HG03439 (cell line): ENCODE results near the gene ANKRD60.

Experiments used
- ATAC-seq: cut with Tn5 transposase; IDR thresholded peaks from one replicate; pipeline ENCODE4 v1.9.1; 2021; ENCODE audit warnings: mild to moderate bottlenecking, moderate library complexity; ENCODE audit not compliant: unreplicated experiment

ANKRD60 gene

DNA sequence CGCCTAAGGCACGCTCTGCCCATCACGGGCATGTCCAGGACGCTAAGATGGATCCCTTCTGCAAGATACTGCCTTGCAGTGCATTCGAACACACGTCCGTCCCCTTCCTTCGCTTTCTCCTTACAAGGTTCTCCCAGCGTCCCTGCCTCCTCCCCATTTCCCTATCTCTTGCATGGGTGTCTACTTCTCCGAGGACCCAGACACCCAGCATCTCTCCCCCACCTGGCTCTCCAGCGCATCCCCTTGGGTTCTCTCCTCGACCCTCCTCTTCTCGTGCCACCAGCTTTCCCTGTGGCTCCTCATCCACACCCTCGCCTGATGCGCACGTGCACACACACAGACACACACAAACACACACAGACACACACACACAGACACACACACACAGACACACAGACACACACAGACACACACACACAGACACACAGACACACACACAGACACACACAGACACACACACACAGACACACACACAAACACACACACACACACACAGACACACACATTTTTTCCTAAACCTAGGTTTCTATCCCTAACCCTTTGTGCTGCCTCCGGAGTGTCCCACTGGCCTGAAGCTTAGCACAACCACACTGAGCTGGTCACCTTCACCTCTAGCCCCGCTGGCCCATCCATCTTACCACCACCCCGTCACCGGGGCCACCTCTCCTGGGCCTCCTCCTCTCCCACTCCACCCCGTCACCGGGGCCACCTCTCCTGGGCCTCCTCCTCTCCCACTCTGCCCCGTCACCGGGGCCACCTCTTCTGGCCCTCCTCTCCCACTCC lies 31.9 kb downstream of the ANKRD60 start:
- no peak for ATAC-seq

DNA sequence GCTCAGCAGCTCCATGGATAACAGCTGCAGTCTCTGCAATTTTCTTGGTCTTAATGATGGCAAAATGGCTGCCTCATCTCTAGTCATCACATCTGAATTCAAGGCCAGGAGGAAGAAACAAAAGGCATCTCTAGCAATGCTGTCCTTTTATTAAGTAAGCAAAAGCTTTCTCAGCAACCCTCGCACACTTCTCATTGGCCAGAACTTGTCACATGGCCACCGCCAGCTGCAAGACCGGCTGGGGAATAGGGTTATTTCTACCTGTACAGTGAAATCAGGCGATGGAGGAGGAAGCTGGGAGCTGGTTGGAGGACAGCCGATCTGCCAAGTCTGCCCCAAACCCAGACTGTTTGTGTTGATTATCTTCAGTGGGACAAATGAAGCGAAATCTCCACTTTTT lies 33.4 kb downstream of the ANKRD60 start:
- ATAC-seq = no peak

DNA sequence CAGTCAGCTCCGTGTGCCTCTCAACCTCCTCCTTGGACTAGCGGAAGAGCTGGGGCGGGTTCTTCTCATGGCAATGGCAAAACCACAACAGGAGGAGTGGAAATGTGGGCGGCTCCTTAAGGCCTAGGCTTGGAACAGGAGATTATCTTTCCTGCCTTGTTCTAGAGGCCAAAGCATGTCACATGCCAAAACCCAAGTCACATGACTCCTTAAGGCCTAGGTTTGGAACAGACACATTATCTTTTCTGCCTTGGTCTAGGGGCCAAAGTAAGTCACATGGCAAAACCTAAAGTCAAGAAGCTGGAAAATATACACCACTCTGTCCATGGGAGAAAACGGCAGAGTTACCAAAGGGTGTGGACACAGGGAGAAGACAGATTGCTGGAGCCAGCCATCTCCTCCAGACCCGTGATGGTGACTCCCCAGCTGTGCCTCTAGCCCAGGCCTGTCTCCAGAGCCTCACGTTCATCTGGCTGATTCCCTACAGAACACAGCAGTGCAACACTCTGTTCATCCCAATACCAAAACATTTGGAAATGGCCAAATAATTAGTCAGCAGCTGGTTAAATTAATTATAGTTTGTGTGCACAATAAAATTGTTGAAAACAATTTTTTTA lies 34.2 kb downstream of the ANKRD60 start:
- no peak for ATAC-seq

DNA sequence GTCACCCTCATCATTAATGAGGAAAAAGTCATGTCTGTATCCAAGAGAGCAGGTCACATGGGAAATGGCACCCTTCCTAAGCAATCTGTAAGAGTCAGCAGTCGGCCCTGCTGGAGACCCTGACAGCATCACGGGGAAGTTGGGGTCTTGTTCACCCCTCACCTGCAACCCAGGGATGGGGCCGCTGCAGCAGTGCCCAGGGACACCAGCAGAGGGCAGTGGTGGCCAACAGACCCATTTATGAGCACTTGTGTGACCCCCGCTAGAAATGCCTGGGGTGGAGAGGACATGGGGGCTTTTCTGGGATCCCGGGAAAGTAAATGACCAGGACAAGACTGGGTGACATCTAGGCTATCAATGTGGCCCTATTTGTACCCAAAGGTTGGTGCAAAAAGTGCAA lies 35.9 kb downstream of the ANKRD60 start:
- ATAC-seq = no peak

DNA sequence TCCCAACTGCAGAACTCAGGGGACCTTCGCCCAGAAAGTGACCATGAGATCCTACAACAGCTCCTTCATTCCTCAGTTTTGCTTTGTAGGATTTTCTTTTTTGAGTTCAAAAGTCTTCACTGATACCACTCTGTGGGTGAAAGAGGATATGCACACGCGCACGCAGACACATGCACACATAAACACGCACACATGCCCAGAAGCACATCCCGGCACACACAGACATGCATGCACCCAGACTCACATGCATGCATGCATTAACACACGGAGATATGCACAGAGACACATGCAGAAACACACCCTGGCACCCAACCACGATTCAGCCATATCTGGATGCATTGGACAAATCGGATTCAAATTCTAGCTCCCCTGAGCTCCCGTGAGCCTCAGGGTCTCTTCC lies 36.4 kb downstream of the ANKRD60 start:
- ATAC-seq = no peak

DNA sequence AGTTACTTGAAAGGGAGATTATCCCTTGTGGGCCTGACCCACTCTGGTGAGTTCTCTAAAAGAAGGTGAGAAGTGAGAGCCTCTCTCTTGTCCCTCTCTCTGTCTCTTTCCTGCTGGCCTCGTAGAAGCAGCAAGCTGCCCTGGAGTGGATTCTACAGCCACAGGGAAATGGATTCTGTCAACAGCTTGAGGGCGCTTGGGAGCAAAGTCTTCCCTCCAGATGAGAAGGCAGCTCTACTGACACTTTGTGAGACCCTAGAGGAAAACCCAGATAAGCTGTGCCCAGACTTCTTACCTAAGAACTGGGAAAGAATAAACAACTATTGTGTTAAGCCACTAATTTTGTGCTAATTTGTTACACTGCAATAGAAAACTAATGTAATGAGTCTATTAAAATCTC lies 39.9 kb downstream of the ANKRD60 start:
- no peak for ATAC-seq

DNA sequence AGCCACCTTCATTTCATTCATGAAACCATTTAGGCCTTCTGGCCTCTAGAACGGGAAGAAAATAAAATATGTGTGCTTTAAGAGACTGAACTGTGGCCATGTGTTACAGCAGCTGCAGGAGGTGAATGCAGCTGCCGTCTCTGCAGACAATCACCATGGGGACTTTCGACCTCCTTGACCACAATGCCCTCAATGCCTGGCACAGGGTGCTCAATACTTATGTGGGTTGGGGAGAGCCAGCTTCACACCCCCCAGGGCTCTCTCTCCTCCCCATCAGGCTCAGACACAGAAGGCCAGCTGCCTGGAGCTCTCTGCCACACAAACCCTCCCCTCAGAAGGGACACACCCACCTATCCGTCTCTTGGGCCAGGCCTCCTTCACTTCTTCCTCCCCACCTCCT lies 43.5 kb downstream of the ANKRD60 start:
- no peak for ATAC-seq

DNA sequence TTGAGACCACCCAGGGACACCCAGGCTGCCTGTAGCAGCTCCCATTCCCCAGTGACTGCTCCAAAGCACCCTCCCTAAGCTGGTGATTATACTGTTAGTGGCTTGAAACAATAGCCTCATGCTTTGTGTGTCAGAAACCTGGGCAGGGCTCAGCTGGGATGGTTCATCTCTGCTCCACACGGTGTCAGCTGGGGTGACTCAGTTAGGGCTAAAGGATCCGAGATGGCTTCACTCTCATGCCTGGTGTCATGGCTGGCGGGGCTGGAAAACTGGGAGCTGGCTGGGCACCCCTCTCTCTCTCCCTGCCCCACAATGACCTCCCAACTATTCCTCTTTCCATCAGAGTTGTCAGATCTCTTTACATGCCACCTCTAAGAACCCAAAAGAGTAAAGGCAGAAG lies 44.4 kb downstream of the ANKRD60 start:
- no peak for ATAC-seq

DNA sequence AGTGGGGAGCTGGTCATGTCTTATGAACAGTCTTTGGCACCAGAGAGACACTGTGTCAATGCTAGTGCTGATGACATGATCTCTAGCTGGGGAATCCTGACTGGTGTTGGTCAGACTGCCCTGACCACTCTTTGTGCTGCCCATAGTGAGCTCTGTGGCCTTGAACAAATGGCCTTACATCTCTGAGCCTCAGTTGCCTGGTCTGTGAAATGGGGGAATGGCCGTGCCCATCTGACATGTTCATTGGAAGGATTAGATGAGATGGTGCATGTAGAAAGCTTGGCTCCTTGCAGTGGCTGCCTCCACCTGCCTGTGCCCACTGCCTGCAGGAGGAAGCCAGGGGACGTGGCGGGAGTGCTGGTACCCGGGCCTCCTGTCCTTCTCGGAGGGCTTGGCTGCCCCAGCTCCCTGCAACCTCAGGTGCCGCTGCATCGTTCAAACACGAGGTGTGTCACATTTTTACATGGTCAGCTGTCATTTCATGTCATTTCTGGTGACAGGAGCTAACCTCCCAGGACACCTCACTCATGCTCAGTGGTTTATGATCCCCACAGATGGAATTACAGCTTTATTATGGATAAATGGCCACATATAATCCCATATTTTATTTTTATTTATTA lies 45.8 kb downstream of the ANKRD60 start:
- no peak for ATAC-seq

DNA sequence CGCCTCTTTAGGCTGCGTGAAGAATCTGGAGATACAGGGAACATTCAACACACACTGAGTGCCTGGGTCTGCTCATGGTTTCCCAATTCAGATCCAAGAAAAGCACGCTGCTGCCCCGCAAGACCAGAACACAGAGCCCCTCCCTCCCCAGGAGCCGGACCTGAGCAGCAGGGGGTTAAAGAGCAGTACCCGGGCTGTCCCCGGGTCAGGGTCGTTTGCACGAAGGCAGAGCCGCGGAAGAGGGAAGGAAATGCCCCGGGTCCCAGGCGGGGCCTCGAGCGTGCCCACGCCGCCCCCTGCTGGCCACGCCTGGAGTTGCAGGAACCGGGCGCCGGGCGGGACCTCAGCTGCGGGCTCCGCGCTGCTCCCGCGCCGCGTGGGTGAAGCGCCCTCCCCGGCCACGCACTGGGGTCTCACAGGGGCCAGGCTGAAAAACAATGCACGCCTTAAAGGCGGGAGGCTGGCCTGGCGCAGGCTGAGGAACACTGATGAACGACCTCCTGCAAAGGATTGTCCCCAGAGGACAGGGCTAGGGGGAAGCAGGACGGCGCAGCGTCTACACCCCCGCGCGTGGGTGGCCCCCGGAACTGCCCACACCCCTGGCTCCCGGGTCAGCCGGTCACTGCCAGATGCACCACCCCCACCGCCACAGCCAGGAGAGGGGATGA lies 48.9 kb downstream of the ANKRD60 start:
- peak; percentile 59 for ATAC-seq

DNA sequence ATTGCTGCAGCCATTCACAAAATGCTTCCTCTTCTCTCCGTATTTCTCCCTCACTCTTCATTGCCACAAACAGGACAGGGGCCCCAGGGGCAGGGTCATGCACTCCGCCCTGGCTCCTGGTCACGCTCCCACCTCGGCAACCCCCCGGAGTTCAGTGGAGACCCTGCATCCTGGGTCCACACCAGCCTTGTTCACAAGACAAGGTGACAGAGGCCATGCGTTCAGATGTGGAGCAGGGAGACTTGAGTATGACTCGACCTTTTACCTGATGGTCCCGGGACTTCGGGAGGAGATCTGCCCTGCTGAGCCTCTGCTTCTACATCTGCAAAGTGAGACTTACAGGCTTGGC lies 49.4 kb downstream of the ANKRD60 start:
- no peak for ATAC-seq

DNA sequence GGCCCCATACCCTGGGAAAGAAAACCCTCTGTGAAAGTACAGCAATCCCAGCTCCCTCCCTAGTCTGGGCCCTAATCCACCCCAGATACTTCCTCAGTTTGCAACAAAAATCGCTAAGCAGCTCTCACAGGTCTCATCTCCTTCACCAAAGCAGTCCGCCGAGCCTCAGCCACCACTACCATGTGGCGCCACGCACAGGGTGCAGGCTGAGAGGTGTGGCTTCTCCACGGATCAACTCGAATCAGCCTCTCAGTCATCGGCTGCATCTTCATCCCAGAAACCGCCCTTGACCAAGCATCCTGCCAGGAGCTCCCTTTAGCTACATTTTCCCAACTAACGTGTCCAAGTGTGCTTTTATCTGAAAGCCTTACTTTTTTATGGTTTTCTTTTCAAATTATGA lies 50.7 kb downstream of the ANKRD60 start:
- no peak for ATAC-seq

DNA sequence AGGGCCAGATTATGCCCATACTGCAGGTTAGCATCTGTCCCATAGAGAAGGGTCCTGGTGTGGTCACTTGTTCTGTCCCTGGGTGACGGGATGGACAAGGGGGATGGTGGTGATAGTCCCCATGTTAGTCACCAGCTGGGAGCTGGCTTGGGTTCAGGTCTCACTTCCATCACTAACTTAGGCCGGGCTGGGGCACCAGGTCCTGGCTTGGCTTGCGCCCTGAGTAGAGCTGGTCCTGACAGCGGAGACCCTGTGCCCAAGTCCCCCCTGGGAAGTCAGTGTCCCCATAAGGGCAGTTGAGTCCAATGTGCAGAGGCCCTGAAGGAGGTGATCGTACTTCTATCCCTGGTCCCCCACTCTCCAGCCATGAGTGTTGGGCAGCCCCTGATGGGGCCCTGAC lies 52.6 kb downstream of the ANKRD60 start:
- ATAC-seq = no peak

DNA sequence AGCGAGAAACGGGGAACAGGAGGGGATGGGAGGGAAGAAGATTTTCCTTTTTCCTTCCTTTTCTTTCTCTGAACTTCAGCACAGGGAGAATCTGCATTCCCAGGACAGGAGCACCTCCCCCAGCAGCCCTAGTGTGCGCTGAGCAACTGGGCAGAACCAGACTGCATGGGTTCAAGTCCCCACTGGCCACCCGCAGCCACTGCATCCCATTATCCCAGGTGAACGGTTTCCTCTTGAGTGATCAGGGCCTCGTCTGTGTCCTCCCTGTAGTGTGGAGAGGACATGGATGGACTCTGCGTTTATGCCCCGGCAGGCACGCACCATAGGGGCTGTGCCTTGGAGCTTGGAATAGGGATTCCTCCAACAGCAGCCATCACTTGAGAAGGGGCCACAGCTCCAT lies 53.0 kb downstream of the ANKRD60 start:
- no peak for ATAC-seq

DNA sequence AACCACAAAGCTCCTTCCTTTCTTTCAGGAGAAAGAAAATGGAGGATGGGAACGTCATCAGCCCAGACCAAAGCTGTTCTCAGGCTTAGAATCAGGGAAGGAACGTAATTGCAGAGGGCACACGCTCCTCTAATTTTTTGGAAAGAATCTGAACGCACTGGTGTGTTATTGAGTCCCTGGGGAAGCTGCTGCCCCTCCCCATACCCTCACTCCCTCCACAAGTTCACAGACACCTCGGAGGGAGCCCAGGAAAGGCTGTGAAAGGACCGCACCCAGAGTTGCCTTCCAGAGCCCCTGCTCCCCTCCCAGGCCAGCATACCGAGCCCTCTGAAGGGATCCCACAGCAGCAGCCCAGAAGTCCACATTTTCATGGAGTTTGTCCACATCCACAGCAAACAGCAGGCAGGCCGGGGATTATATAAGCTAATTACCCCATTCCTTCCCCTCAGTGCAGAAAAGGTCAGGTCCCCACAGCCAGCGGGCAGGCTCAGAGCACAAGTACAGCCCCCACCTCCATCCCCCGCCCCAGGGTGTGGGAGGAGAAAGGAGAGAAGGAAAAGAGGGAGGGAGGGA lies 53.7 kb downstream of the ANKRD60 start:
- ATAC-seq = no peak

DNA sequence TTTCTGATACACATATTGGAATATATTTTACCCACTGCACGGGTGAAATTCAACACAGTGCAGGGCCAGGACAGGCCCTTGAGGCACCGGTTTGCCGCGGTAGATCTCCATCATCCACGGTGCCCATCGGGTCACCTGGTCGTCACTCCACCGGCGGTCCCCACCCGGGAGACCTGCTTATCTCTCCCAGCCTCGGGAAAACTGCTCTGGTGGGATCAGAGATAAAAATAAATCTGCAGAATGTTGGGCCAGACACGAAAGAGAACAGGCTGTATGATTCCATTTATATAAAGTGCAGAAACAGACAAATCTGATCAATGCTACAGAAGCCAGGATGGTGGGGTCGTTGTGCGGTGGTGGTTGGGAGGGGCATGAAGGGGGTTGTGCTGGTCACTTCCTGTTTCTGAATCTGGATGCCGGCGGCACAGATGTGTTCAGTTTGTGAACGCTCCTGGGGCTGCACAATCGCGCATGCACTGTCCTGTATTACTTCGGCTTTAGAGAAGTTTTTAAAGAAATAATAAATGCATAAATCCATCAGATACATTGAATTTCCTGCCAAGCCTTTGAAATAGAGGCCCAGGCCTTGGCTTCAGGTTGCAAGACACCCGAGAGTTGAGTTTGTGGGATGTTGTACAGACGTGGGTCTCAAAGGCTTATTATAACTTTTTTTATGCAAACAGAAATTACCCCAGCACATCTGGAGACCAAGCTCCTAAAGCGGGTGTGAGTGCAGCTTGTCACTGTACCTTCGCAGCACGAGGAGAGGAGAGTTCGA lies 54.3 kb downstream of the ANKRD60 start:
- no peak for ATAC-seq

DNA sequence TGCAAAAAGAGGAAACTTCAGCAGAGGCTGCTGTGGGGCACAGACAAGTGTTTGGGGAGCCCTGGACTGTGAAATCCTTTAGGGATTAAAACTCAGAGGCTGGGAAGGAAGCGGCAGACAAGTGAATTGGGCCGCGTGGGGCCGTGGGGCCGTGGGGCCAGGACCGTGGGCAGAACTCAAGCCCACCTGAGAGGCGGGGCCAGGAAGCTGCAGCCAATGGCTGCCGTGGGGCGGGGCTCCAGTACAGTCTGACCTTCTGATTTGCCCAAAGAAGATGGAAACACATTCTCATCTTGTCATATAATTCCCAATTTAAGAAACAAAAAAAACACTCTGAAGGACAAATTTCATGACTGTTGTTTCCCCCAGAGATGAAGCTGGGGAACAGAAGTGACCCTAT lies 55.4 kb downstream of the ANKRD60 start:
- ATAC-seq = no peak

DNA sequence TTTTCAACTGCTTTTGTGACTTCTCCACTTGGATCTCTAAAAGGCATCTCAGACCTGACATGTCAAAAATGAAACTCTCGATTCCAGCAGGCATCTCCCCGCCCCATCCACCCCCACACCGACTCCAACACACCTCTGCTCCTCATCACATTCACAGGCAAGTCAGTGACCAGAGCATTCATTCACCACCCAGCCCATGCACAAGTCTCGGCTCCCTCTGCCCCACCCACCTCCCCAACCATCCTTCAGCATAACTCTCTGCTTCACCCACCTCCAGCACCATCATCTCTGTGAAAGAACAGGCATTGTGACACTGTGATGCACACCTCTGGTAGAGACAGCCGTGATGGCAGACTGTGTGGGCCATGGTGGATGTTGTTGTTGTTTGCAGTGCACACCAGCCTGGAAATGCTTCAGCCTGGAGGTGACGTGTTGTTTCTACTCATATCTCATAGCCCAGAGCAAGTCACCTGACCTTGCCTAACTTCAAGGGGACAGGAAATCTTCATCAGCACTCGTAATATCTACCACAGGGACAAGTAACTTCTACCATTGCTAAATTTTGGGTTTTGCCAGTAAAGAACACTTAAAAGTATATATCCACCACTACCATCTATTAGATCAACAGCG lies 56.5 kb downstream of the ANKRD60 start:
- no peak for ATAC-seq

DNA sequence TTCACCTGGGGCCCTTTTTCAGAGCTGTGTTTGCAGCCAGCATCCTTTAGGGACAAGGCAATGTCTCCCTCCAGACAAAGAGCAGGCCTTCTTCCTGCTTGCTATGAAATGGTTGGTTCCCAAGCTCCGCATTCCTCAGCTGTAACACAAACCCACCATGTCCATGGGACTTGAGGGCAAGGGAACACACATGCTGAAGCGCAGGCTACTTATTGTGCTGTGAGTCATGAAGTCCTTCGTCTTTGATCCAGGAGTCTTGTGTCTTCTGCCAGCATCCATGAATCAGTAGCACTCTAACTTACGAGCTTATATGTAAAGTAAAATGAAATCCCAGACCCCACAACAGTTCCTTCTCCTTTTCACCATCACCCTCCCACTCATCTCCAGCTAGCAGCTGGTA lies 59.0 kb downstream of the ANKRD60 start:
- no peak for ATAC-seq

DNA sequence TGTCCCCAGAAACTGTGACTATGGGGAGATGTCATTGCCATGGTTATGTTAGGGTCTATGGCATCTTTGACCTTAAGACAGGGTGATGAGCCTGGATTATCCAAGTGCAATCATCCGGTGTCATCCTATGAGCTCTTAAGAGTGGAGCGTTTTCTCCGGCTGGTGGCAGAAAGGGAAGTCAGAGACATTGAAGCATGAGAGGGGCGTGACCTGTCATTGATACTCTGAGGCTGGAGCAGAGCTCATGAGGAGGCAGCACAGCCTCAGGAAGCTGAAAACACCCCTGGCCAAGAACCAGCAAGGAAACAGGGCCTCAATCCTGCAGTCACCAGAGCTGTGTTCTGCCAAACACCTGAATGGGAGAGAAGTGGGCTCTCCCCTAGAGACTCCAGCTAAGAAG lies 59.6 kb downstream of the ANKRD60 start:
- ATAC-seq = no peak
